GM12865 (cell line): ENCODE data around the gene TIGD3.

Experiments
- DNase-seq: peaks from one replicate; pipeline ENCODE4 v3.0.0; 2010; ENCODE audit warnings: low read depth
- H3K4me3 ChIP-seq: 2 replicates; pipeline ENCODE4 v1.5.1; 2011; ENCODE audit warnings: mild to moderate bottlenecking, low read depth, low read length, control low read depth
- TF ChIP-seq, protein P1 (sequence below): IDR thresholded peaks from 2 replicates; pipeline ENCODE4 v1.5.1; 2011; ENCODE audit warnings: low read length, control low read depth, low read depth, inconsistent platforms; ENCODE audit not compliant: insufficient read depth; ENCODE audit errors: missing control alignments

Gene TIGD3

DNA sequence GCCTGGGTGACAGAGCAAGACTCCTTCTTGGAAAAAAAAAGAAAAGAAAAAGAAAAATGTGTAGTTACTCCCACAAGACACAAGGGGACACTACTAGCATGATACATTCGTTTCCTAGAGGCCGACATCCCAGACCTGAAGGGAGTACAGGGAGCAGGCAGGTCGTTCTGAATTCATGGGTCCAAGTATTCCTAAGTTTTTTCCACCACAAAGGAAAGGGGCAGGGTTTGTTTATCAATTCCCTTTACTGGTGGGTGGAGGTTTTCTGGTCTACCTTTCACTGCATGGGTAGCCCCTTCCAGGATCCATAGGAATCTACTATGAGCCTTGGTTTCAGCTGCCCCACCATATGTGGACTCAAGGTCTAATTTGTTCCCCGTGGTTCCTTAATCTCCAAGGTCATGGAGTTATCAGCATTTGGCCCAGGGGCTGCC lies 11.8 kb downstream of the TIGD3 start:
- DNase-seq, result peak; percentile 77
- H3K4me3 ChIP-seq, result no peak overlapping the region
- TF ChIP-seq, protein P1, sequence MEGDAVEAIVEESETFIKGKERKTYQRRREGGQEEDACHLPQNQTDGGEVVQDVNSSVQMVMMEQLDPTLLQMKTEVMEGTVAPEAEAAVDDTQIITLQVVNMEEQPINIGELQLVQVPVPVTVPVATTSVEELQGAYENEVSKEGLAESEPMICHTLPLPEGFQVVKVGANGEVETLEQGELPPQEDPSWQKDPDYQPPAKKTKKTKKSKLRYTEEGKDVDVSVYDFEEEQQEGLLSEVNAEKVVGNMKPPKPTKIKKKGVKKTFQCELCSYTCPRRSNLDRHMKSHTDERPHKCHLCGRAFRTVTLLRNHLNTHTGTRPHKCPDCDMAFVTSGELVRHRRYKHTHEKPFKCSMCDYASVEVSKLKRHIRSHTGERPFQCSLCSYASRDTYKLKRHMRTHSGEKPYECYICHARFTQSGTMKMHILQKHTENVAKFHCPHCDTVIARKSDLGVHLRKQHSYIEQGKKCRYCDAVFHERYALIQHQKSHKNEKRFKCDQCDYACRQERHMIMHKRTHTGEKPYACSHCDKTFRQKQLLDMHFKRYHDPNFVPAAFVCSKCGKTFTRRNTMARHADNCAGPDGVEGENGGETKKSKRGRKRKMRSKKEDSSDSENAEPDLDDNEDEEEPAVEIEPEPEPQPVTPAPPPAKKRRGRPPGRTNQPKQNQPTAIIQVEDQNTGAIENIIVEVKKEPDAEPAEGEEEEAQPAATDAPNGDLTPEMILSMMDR, result peak; percentile 77

GRCh38 chr11:65370659-65371049 lies 16.1 kb downstream of the TIGD3 start:
- TF ChIP-seq, protein P1, result no peak
- DNase-seq, result no peak
- H3K4me3 ChIP-seq, result no peak overlapping the region

- H3K4me3 ChIP-seq, result no peak overlapping the region
- no peak for DNase-seq
- TF ChIP-seq, protein P1, result no peak
These were observed 19.5 kb downstream of the TIGD3 start for GRCh38 chr11:65373839-65374580.

DNA sequence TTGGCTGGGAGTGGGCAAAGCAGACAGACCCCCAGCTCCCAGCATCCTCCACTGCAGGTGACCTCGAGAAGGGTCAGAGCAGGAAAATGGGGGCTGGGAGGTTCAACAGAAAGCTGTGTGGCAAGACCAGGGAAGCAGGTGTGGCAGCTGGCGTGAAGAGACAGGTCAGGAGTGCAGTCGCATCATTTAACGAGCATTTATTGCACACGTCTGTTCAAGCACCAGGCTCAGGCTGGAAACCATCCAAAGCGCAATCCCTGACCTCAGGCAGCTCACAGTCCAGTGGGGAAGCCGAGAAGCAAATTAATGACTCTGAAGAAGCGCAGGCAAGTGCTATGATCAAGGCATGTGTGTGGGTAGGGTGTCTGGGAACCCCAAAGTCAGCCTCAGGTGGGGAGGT lies 20.5 kb downstream of the TIGD3 start:
- no peak for DNase-seq
- no peak overlapping the region for H3K4me3 ChIP-seq
- TF ChIP-seq, protein P1, result no peak

- TF ChIP-seq, protein P1, result no peak
- H3K4me3 ChIP-seq, result no peak overlapping the region
- DNase-seq, result no peak
These were observed 21.7 kb downstream of the TIGD3 start for GRCh38 chr11:65376138-65376713.

DNA sequence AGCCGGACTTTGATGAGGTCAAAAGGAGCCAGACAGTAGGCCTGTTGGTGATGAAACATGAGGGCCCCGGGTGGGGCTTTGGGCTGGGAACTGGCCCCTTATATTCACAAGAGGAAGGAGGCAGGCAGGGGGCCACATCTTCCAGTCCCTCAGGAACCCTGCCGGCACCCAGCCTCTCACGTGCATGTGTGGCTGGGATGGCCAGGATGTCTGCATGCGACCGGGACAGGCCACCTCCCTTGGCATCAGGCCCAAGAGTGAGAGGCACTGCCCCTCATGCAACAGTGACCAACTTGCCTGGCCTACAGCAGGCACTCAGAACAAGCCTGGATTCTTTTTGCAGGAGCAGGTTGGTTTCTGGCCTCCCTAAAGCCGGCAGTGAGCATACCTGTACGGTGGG lies 22.5 kb downstream of the TIGD3 start:
- no peak overlapping the region for H3K4me3 ChIP-seq
- TF ChIP-seq, protein P1, result no peak
- no peak for DNase-seq

- TF ChIP-seq, protein P1, result no peak
- H3K4me3 ChIP-seq, result no peak overlapping the region
- no peak for DNase-seq
These were observed 23.2 kb downstream of the TIGD3 start for GRCh38 chr11:65377777-65378176.
